ENCODE data around the gene TUBB2A.
"Not testable (repeated sequence)": the region's sequence is repeated elsewhere in the genome, so short reads cannot be mapped to it uniquely, and the experiment has no call there.

Gene TUBB2A

GRCh38 chr6:3152689-3153088, 4.7 kb downstream of the TUBB2A start:
- Mint-ChIP-seq H3K9me3 (no peaks in the 10 kb centered on the region), H3K36me3 (ENCODE audit: low read depth) (peaks cover 4% of the 10 kb centered on the region), H3K4me3 (no peak overlapping the region), H3K27me3 (ENCODE audit: low read depth) (peaks cover 9% of the 10 kb centered on the region), H3K4me1 (ENCODE audit: low read depth) (peaks cover 6% of the 10 kb centered on the region), H3K27ac (no peak overlapping the region)

DNA sequence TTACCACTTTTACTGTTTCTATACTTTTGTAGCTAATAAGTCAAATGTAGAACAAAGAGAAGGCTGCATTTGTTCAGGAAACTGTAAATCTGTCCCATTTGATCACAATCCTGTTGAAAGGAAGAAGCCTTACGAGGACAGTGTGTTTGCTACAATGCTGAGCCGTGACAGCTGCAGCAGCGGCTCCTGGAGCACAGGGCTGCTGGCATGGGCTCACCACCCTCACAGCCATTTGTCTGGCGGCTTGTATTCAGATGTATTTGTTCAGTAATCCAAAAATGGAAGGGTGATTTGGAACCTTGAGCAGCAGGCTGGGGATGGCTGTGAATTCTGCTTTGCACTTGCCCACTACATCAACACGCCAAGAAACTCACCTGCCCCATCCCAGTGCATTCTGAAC, 5.7 kb downstream of the TUBB2A start:
- Mint-ChIP-seq H3K9me3 (no peaks in the 10 kb centered on the region), H3K27ac (no peak overlapping the region), H3K27me3 (ENCODE audit: low read depth) (peaks cover 9% of the 10 kb centered on the region), H3K4me3 (no peak overlapping the region), H3K4me1 (ENCODE audit: low read depth) (peaks cover 3% of the 10 kb centered on the region), H3K36me3 (ENCODE audit: low read depth) (peaks cover 7% of the 10 kb centered on the region)

GRCh38 chr6:3147914-3148757, 9.2 kb downstream of the TUBB2A start:
- Mint-ChIP-seq H3K4me3 (no peak overlapping the region), H3K4me1 (ENCODE audit: low read depth) (peaks cover 5% of the 10 kb centered on the region), H3K27me3 (ENCODE audit: low read depth) (no peaks in the 10 kb centered on the region), H3K36me3 (ENCODE audit: low read depth) (peaks cover 6% of the 10 kb centered on the region), H3K9me3 (no peaks in the 10 kb centered on the region), H3K27ac (no peak overlapping the region)

- Mint-ChIP-seq H3K36me3 (ENCODE audit: low read depth) (peaks cover 6% of the 10 kb centered on the region), H3K27me3 (ENCODE audit: low read depth) (no peaks in the 10 kb centered on the region), H3K4me1 (ENCODE audit: low read depth) (peaks cover 5% of the 10 kb centered on the region), H3K27ac (no peak overlapping the region), H3K9me3 (no peaks in the 10 kb centered on the region), H3K4me3 (no peak overlapping the region)
Observed at GRCh38 chr6:3144571-3144970, 12.8 kb downstream of the TUBB2A start.

DNA sequence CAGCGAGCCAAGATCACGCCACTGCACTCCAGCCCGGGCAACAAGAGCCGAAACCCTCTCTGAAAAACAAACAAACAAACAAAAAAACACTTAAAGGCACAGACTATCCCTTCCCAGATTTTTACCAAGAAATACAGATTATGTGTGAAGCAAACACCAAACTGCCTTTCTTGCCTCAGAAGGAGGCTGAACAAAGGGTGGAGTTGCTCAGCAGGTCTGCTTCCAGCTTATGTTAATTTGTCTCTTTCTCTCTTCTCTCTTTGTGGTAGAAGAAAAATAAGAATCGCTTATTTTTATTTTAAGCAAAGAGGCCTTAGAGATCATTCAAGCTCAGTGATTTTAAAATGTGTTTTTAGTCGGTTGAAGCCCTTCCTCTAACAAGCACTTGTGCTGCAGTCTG, 14.2 kb downstream of the TUBB2A start:
- no peak overlapping the region for H3K27ac Mint-ChIP-seq
- peaks cover 5% of the 10 kb centered on the region for H3K4me1 Mint-ChIP-seq (ENCODE audit: low read depth)
- H3K36me3 Mint-ChIP-seq (ENCODE audit: low read depth): peaks cover 8% of the 10 kb centered on the region
- H3K27me3 Mint-ChIP-seq (ENCODE audit: low read depth): no peaks in the 10 kb centered on the region
- H3K9me3 Mint-ChIP-seq: no peaks in the 10 kb centered on the region
- H3K4me3 Mint-ChIP-seq: no peak overlapping the region

DNA sequence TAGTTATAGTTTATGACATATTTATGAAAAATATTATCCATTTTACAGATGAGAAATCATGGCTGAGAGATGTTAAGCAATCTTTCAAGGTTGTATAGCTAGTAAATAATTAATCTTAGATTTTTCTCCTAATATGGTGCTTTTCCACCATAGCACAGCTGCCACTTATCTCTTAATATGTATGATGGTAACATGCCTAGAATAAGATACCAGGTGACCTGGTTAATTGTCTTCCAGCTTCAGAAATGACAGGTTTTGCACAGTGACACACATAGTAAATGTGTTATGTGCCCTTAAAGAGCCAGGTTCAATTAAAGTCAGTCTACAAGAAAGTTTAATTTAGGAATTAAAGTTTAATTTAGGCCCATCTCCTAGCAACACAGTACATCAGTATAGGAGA, 14.8 kb downstream of the TUBB2A start:
- H3K27ac Mint-ChIP-seq: no peak overlapping the region
- H3K36me3 Mint-ChIP-seq (ENCODE audit: low read depth): peaks cover 8% of the 10 kb centered on the region
- no peaks in the 10 kb centered on the region for H3K27me3 Mint-ChIP-seq (ENCODE audit: low read depth)
- peaks cover 5% of the 10 kb centered on the region for H3K4me1 Mint-ChIP-seq (ENCODE audit: low read depth)
- no peaks in the 10 kb centered on the region for H3K9me3 Mint-ChIP-seq
- no peak overlapping the region for H3K4me3 Mint-ChIP-seq

DNA sequence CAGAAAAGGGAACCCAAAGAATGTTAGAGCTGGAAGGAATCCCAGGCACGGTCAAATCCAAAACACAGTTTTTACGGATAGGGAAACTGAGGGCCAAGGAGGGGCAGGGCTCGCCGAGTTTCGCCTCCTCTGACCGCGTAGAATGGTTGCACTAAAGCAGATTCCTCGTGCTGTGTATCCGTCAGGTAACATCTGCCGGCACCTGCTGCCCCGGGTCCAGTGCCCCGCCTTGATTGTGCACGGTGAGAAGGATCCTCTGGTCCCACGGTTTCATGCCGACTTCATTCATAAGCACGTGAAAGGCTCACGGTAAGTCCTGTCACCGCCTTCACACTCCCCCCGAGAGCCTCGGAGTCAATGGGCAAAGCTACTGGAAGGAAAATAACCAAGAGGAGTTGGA, 17.1 kb downstream of the TUBB2A start:
- H3K36me3 Mint-ChIP-seq (ENCODE audit: low read depth): peaks cover 6% of the 10 kb centered on the region
- no peak overlapping the region for H3K4me3 Mint-ChIP-seq
- H3K27ac Mint-ChIP-seq: no peak overlapping the region

DNA sequence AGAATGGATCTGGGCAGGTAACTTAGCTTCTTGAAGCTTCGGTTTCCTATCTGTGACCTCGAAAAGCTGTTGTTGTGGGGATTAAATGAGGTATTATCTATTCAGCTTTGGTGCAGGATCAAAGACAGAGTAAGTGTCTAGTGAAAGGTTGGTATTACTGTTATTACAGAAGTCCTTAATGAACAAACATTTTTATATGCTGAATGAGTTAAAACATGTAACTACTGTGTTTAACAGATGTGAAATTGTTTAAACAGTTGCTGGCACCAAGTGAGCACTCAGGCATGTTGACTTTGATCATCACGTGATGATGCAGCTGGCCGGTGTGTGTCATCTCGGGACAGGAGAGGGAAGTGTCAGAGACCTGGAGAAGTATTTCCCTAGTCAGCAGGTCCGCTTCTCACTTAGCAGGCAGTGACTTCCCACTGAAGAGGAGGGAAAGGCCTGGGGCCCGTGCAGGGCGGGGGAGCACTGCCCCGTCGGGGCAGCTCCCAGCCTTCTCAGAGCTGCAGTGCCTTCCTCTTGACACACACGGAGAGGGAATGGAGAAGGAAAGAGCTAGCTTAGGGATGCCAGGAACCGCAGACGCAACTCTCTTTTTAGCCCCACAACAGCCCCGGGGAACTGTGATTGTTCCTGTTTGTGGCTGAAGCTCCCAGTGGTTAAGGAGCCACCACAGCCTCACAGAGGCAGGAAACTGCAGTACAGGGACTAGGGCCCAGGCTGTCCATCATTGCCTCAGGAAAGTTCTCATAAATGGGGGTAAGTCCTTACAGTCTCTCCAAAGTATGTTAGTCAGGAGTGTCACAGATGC, 18.0 kb downstream of the TUBB2A start:
- H3K27me3 Mint-ChIP-seq (ENCODE audit: low read depth): no peaks in the 10 kb centered on the region
- H3K27ac Mint-ChIP-seq: no peak overlapping the region
- H3K9me3 Mint-ChIP-seq: no peaks in the 10 kb centered on the region
- no peaks in the 10 kb centered on the region for H3K4me1 Mint-ChIP-seq (ENCODE audit: low read depth)
- H3K36me3 Mint-ChIP-seq (ENCODE audit: low read depth): peaks cover 2% of the 10 kb centered on the region
- no peak overlapping the region for H3K4me3 Mint-ChIP-seq

More for the DNA sequence above, 17.1 kb downstream of the TUBB2A start:
- no peaks in the 10 kb centered on the region for H3K27me3 Mint-ChIP-seq (ENCODE audit: low read depth)
- H3K9me3 Mint-ChIP-seq: no peaks in the 10 kb centered on the region
- H3K4me1 Mint-ChIP-seq (ENCODE audit: low read depth): peaks cover 5% of the 10 kb centered on the region

GRCh38 chr6:3138341-3138740, 19.0 kb downstream of the TUBB2A start:
- H3K27me3 Mint-ChIP-seq (ENCODE audit: low read depth): no peaks in the 10 kb centered on the region
- H3K9me3 Mint-ChIP-seq: no peaks in the 10 kb centered on the region
- no peak overlapping the region for H3K27ac Mint-ChIP-seq
- H3K36me3 Mint-ChIP-seq (ENCODE audit: low read depth): peaks cover 2% of the 10 kb centered on the region
- H3K4me3 Mint-ChIP-seq: no peak overlapping the region
- H3K4me1 Mint-ChIP-seq (ENCODE audit: low read depth): no peaks in the 10 kb centered on the region

GRCh38 chr6:3137873-3138272, 19.5 kb downstream of the TUBB2A start:
- not testable (repeated sequence) for H3K4me1 Mint-ChIP-seq (ENCODE audit: low read depth); H3K27me3 Mint-ChIP-seq (ENCODE audit: low read depth); H3K27ac Mint-ChIP-seq; H3K36me3 Mint-ChIP-seq (ENCODE audit: low read depth); H3K4me3 Mint-ChIP-seq; H3K9me3 Mint-ChIP-seq

GRCh38 chr6:3137057-3137777, 20.1 kb downstream of the TUBB2A start:
- Mint-ChIP-seq H3K4me1 (ENCODE audit: low read depth) (no peaks in the 10 kb centered on the region), H3K27ac (no peak overlapping the region), H3K4me3 (no peak overlapping the region), H3K36me3 (ENCODE audit: low read depth) (peaks cover 2% of the 10 kb centered on the region), H3K27me3 (ENCODE audit: low read depth) (no peaks in the 10 kb centered on the region), H3K9me3 (no peaks in the 10 kb centered on the region)

- H3K4me3 Mint-ChIP-seq: no peak overlapping the region
- H3K4me1 Mint-ChIP-seq (ENCODE audit: low read depth): no peaks in the 10 kb centered on the region
- H3K27me3 Mint-ChIP-seq (ENCODE audit: low read depth): no peaks in the 10 kb centered on the region
- peaks cover 2% of the 10 kb centered on the region for H3K36me3 Mint-ChIP-seq (ENCODE audit: low read depth)
- H3K27ac Mint-ChIP-seq: no peak overlapping the region
- H3K9me3 Mint-ChIP-seq: no peaks in the 10 kb centered on the region
Observed at GRCh38 chr6:3136292-3137011, 20.9 kb downstream of the TUBB2A start.

- Mint-ChIP-seq H3K4me3 (no peak overlapping the region), H3K27ac (no peak overlapping the region), H3K36me3 (ENCODE audit: low read depth) (peaks cover 2% of the 10 kb centered on the region), H3K4me1 (ENCODE audit: low read depth) (no peaks in the 10 kb centered on the region), H3K9me3 (no peaks in the 10 kb centered on the region), H3K27me3 (ENCODE audit: low read depth) (no peaks in the 10 kb centered on the region)
Observed at GRCh38 chr6:3135668-3136291, 21.6 kb downstream of the TUBB2A start.

- no peaks in the 10 kb centered on the region for H3K4me1 Mint-ChIP-seq (ENCODE audit: low read depth)
- H3K4me3 Mint-ChIP-seq: no peak overlapping the region
- H3K9me3 Mint-ChIP-seq: no peaks in the 10 kb centered on the region
- H3K36me3 Mint-ChIP-seq (ENCODE audit: low read depth): no peaks in the 10 kb centered on the region
- no peak overlapping the region for H3K27ac Mint-ChIP-seq
- H3K27me3 Mint-ChIP-seq (ENCODE audit: low read depth): no peaks in the 10 kb centered on the region
Observed at GRCh38 chr6:3133515-3133914, 23.8 kb downstream of the TUBB2A start.

Data from T-helper 1 cell treated with Interleukin-12 subunit alpha and Interleukin-12 subunit beta and Interleukin-4 antibody, amounts not matched to agents 30 μg/mL and 1 μg/mL, for 36 hours (primary cell).